K562 (cell line): ENCODE measurements around the gene GNAL. TPM values are rescaled to one million over a fixed set of nuclear protein-coding genes. Genes with fewer than 3 reads are reported as not detected.

Source experiments
- CC2D1A ChIP-seq: fragments of 450-650 bp; IDR thresholded peaks from 2 replicates; pipeline ENCODE4 v1.6.1; 2017; ENCODE audit warnings: mild to moderate bottlenecking
- E2F3 ChIP-seq: fragments of 250-450 bp; sonication (Bioruptor Pico); IDR thresholded peaks from 2 replicates; pipeline ENCODE4 v1.4.0; 2020; ENCODE audit warnings: mild to moderate bottlenecking
- GMEB1 ChIP-seq: fragments of 250-450 bp; sonication (Bioruptor Pico); IDR thresholded peaks from 2 replicates; pipeline ENCODE4 v1.4.0; 2020; ENCODE audit warnings: mild to moderate bottlenecking
- GTF2A2 ChIP-seq: IDR thresholded peaks from 2 replicates; pipeline ENCODE4 v1.6.1; 2016; ENCODE audit warnings: mild to moderate bottlenecking, missing genetic modification characterization, missing compliant biosample characterization
- HIVEP1 ChIP-seq: fragments of 250-450 bp; sonication (Bioruptor Pico); IDR thresholded peaks from 2 replicates; pipeline ENCODE4 v1.4.0; 2020; ENCODE audit warnings: mild to moderate bottlenecking
- HNRNPUL1 ChIP-seq: fragments of 200-400 bp; formaldehyde crosslinking; IDR thresholded peaks from 2 replicates; pipeline ENCODE4 v1.6.1; 2017; ENCODE audit warnings: low read length
- KAT8 ChIP-seq: fragments of 450-650 bp; IDR thresholded peaks from 2 replicates; pipeline ENCODE4 v1.6.1; 2016; ENCODE audit warnings: low read depth, mild to moderate bottlenecking
- NFIC ChIP-seq: fragments of 450-650 bp; IDR thresholded peaks from 2 replicates; pipeline ENCODE4 v1.6.1; 2017; ENCODE audit warnings: mild to moderate bottlenecking, inconsistent platforms
- RAD51 ChIP-seq: fragments of 450-650 bp; IDR thresholded peaks from 2 replicates; pipeline ENCODE4 v1.7.1; 2016; ENCODE audit warnings: low read depth, mild to moderate bottlenecking, borderline replicate concordance
- SIX5 ChIP-seq, 2 experiments: IDR thresholded peaks; 2 replicates each; pipeline ENCODE4 v1.6.1; 2011; ENCODE audit warnings: low read length in 2 of 2, borderline replicate concordance in 1 of 2, low read depth in 1 of 2, mild to moderate bottlenecking in 1 of 2, moderate library complexity in 1 of 2; ENCODE audit not compliant: insufficient read depth in 1 of 2
- STAG1 ChIP-seq: sonication (generic); formaldehyde crosslinking; IDR thresholded peaks from 2 replicates; pipeline ENCODE4 v1.5.0; 2020; ENCODE audit warnings: missing genetic modification reagents, borderline replicate concordance
- ZNF41 ChIP-seq: fragments of 250-450 bp; sonication (Bioruptor Pico); conservative IDR thresholded peaks from 2 replicates; pipeline ENCODE4 v1.4.0; 2020; ENCODE audit warnings: mild to moderate bottlenecking
- ZNF561 ChIP-seq: fragments of 450-650 bp; formaldehyde crosslinking; conservative IDR thresholded peaks from 2 replicates; pipeline ENCODE4 v1.4.0; 2020; ENCODE audit warnings: mild to moderate bottlenecking, moderate library complexity
- ZNF830 ChIP-seq: fragments of 250-450 bp; sonication (Bioruptor Pico); IDR thresholded peaks from 2 replicates; pipeline ENCODE4 v1.5.0; 2021; ENCODE audit warnings: mild to moderate bottlenecking
- polyA plus RNA-seq, 8 experiments: library from polyadenylated mRNA; depleted of rRNA in 4 of 8; stranded (reverse) in 5 of 8; unstranded in 3 of 8; fragments of >200 nt; fragmentation: Nextera tagmentation in 2 of 8; fragmentation: Illumina TruSeq in 1 of 8; extraction: Ambion mirVana in 2 of 8; extraction: Trizol in 1 of 8; gene quantifications; 2 replicates each; pipeline versions ENCODE4 v1.2.1 to v1.2.3, GENCODE V29; 2011 to 2014; ENCODE audit warnings: inconsistent platforms in 1 of 8, missing spikeins in 1 of 8
- total RNA-seq, 7 experiments: library from RNA; depleted of rRNA in 6 of 7; stranded (reverse); fragments of >200 nt in 6 of 7; fragmentation: Illumina TruSeq in 2 of 7; extraction: Trizol in 2 of 7; gene quantifications; 2 replicates each; pipeline versions ENCODE4 v1.2.1 to v1.2.3, GENCODE V29; 2011 to 2021; ENCODE audit warnings: low replicate concordance in 1 of 7
- TF ChIP-seq, protein P1 (sequence below): fragments of 200-800 bp; sonication (Bioruptor generic); IDR thresholded peaks from 2 replicates; pipeline ENCODE4 v1.6.1; 2017; ENCODE audit warnings: missing genetic modification characterization, missing compliant biosample characterization
- TF ChIP-seq, protein P2 (sequence below), 2 experiments: fragments of 450-650 bp in 1 of 2; sonication (generic) in 1 of 2; formaldehyde crosslinking; conservative IDR thresholded peaks; 2 replicates each; pipeline versions ENCODE4 v1.4.0 to v1.8.1; 2020 to 2022; ENCODE audit warnings: mild to moderate bottlenecking in 1 of 2, missing genetic modification reagents in 1 of 2
- TF ChIP-seq, protein P3 (sequence below): fragments of 150-350 bp; IDR thresholded peaks from 2 replicates; pipeline ENCODE4 v1.6.1; 2014; ENCODE audit warnings: low read depth, mild to moderate bottlenecking, low read length, borderline replicate concordance
- TF ChIP-seq, protein P4 (sequence below): sonication (generic); formaldehyde crosslinking; IDR thresholded peaks from 2 replicates; pipeline ENCODE4 v1.9.0; 2022; ENCODE audit warnings: mild to moderate bottlenecking, missing genetic modification reagents
- TF ChIP-seq, protein P5 (sequence below): fragments of 250-450 bp; sonication (Bioruptor Pico); IDR thresholded peaks from 2 replicates; pipeline ENCODE4 v1.8.0; 2021; ENCODE audit warnings: borderline replicate concordance, mild to moderate bottlenecking, moderate library complexity; ENCODE audit not compliant: poor library complexity, severe bottlenecking

The GNAL gene
- total and polyA plus RNA-seq, 9 of the 15 experiments (the other 6 are each of a cell fraction or from before 2014, with no cell fraction given) = under 0.01 to 0.10 (median 0.01) TPM; not detected in 5

DNA sequence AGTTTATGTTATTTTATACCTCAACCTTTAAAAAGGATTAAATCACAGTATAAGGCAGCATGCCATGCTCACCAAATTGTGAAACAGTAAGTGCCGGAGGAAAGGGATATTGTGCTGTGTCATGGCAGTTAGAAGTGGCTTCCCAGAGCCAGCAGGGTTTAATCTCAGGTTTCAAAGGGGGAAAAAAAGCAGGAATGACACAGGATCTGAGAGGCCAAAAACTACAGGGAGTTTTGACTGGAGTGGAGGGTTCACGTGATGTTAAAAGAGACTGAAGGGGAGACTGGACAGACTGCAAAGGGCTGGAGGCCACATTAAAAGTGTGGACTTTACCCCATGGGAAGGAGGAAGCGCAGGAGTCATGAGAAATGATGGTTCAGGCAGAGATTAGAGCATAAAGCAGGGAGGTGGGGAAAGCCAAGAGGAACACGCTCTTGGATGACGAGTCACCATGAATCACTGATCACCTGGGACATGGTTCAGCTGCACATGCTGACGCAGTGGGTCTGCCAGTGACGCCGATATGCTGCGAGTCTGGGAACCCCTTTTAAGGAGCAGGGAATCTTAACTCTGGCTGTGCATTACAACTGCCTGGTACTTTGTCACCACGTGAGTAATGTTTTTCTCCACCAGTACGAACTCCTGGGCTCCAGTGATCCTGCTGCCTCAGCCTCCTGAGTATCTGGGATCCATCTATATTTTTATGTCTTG lies 168.3 kb downstream of the GNAL start (continued):
- TF ChIP-seq, protein P1, sequence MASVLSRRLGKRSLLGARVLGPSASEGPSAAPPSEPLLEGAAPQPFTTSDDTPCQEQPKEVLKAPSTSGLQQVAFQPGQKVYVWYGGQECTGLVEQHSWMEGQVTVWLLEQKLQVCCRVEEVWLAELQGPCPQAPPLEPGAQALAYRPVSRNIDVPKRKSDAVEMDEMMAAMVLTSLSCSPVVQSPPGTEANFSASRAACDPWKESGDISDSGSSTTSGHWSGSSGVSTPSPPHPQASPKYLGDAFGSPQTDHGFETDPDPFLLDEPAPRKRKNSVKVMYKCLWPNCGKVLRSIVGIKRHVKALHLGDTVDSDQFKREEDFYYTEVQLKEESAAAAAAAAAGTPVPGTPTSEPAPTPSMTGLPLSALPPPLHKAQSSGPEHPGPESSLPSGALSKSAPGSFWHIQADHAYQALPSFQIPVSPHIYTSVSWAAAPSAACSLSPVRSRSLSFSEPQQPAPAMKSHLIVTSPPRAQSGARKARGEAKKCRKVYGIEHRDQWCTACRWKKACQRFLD (CRISPR knock-in tag) = no peak
- TF ChIP-seq HIVEP1 (CRISPR knock-in tag) (no peak), HNRNPUL1 (no peak), E2F3 (CRISPR knock-in tag) (no peak), SIX5 (IDR thresholded peaks at IDR 0.05; ENCODE audit: borderline replicate concordance in 1 of 2, insufficient read depth in 1 of 2, low read depth in 1 of 2, low read length in 2 of 2) (no peak), ZNF561 (CRISPR knock-in tag) (no peak), GTF2A2 (tag) (no peak), KAT8 (no peak), GMEB1 (CRISPR knock-in tag) (no peak), ZNF830 (no peak), ZNF41 (CRISPR knock-in tag) (no peak), STAG1 (CRISPR knock-in tag) (no peak), CC2D1A (no peak), RAD51 (peak; percentile 27; the same call in 1 of the 2 replicates), NFIC (no peak)
- TF ChIP-seq, protein P2, sequence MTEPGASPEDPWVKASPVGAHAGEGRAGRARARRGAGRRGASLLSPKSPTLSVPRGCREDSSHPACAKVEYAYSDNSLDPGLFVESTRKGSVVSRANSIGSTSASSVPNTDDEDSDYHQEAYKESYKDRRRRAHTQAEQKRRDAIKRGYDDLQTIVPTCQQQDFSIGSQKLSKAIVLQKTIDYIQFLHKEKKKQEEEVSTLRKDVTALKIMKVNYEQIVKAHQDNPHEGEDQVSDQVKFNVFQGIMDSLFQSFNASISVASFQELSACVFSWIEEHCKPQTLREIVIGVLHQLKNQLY (CRISPR knock-in tag; conservative IDR thresholded peaks at IDR 0.05) = no peak
- TF ChIP-seq, protein P3, sequence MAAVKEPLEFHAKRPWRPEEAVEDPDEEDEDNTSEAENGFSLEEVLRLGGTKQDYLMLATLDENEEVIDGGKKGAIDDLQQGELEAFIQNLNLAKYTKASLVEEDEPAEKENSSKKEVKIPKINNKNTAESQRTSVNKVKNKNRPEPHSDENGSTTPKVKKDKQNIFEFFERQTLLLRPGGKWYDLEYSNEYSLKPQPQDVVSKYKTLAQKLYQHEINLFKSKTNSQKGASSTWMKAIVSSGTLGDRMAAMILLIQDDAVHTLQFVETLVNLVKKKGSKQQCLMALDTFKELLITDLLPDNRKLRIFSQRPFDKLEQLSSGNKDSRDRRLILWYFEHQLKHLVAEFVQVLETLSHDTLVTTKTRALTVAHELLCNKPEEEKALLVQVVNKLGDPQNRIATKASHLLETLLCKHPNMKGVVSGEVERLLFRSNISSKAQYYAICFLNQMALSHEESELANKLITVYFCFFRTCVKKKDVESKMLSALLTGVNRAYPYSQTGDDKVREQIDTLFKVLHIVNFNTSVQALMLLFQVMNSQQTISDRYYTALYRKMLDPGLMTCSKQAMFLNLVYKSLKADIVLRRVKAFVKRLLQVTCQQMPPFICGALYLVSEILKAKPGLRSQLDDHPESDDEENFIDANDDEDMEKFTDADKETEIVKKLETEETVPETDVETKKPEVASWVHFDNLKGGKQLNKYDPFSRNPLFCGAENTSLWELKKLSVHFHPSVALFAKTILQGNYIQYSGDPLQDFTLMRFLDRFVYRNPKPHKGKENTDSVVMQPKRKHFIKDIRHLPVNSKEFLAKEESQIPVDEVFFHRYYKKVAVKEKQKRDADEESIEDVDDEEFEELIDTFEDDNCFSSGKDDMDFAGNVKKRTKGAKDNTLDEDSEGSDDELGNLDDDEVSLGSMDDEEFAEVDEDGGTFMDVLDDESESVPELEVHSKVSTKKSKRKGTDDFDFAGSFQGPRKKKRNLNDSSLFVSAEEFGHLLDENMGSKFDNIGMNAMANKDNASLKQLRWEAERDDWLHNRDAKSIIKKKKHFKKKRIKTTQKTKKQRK = no peak
- TF ChIP-seq, protein P4, sequence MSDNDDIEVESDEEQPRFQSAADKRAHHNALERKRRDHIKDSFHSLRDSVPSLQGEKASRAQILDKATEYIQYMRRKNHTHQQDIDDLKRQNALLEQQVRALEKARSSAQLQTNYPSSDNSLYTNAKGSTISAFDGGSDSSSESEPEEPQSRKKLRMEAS (CRISPR knock-in tag) = peak; percentile 29; the same call in 1 of the 2 replicates
- TF ChIP-seq, protein P5, sequence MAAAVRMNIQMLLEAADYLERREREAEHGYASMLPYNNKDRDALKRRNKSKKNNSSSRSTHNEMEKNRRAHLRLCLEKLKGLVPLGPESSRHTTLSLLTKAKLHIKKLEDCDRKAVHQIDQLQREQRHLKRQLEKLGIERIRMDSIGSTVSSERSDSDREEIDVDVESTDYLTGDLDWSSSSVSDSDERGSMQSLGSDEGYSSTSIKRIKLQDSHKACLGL (CRISPR knock-in tag) = no peak
